ENCODE results near the gene ZNF544. TPM values are rescaled to one million over a fixed set of nuclear protein-coding genes. Genes with fewer than 3 reads are reported as not detected.

Gene ZNF544
- total and polyA plus RNA-seq, 12 donors = 19.2 to 35.0 (median 23.0) TPM

GRCh38 chr19:58291943-58292342 is 63.2 kb downstream of the ZNF544 start:
- Histone ChIP-seq H3K36me3 (peaks cover 0 to 100% (median 81%) of the 10 kb centered on the region in 9 donors), H3K27ac (no peak overlapping the region), H3K9me3 (peaks cover 0 to 88% (median 16%) of the 10 kb centered on the region in 11 donors), H3K4me3 (no peak overlapping the region), H3K4me1 (no peaks in the 10 kb centered on the region), H3K27me3 (no peaks in the 10 kb centered on the region)
- DNase-seq (no peak), ATAC-seq (no peak)
- no peak for TF ChIP-seq CTCF (IDR thresholded peaks at IDR 0.05)
- WGBS, 2 donors = 93 to 96% methylated on average over 7 of the region's 7 CpGs
- intact Hi-C loops (cut with DNase I) = no loop called here

- intact Hi-C loops (cut with DNase I) = no loop called here
- Histone ChIP-seq H3K9me3 (peaks cover 0 to 96% (median 16%) of the 10 kb centered on the region in 11 donors), H3K4me1 (no peaks in the 10 kb centered on the region), H3K36me3 (peaks cover 0 to 97% (median 67%) of the 10 kb centered on the region in 9 donors), H3K27me3 (no peaks in the 10 kb centered on the region), H3K27ac (no peak overlapping the region), H3K4me3 (no peak overlapping the region)
- no peak for TF ChIP-seq CTCF (IDR thresholded peaks at IDR 0.05)
- 98% methylated on average over 22 of the region's 22 CpGs for WGBS, 2 donors
- ATAC-seq = peak in 1 of 8 donors; percentile 15
- DNase-seq = no peak
These were observed 66.1 kb downstream of the ZNF544 start for GRCh38 chr19:58294743-58295374.

GRCh38 chr19:58296104-58296503 is 67.4 kb downstream of the ZNF544 start:
- Histone ChIP-seq H3K4me3 (no peak overlapping the region), H3K9me3 (peaks cover 0 to 89% (median 16%) of the 10 kb centered on the region in 11 donors), H3K27ac (no peak overlapping the region), H3K36me3 (peaks cover 0 to 97% (median 62%) of the 10 kb centered on the region in 9 donors), H3K27me3 (no peaks in the 10 kb centered on the region), H3K4me1 (no peaks in the 10 kb centered on the region)
- intact Hi-C loops (cut with DNase I) = no loop called here
- TF ChIP-seq CTCF (IDR thresholded peaks at IDR 0.05) = no peak
- ATAC-seq (no peak), DNase-seq (no peak)
- 89 to 91% methylated on average over 7 of the region's 7 CpGs for WGBS, 2 donors

- no peak for TF ChIP-seq CTCF (IDR thresholded peaks at IDR 0.05)
- WGBS, 2 donors = 92 to 95% methylated on average over 7 of the region's 7 CpGs
These were observed 71.9 kb downstream of the ZNF544 start for GRCh38 chr19:58300620-58301019.

More at GRCh38 chr19:58300620-58301019, 71.9 kb downstream of the ZNF544 start:
- peaks cover 0 to 62% (median 25%) of the 10 kb centered on the region in 9 donors for H3K36me3 ChIP-seq
- H3K9me3 ChIP-seq = peaks cover 0 to 49% (median 0%) of the 10 kb centered on the region in 11 donors
- no peak overlapping the region for H3K27ac ChIP-seq
- H3K27me3 ChIP-seq = no peaks in the 10 kb centered on the region
- no peak overlapping the region for H3K4me3 ChIP-seq
- ATAC-seq (no peak), DNase-seq (no peak)
- H3K4me1 ChIP-seq = peaks cover 0 to 9% (median 3%) of the 10 kb centered on the region in 9 donors
- intact Hi-C loops (cut with DNase I) = loop anchor here in 3 of 10 donors (5.0 to 10.0 kb wide), 3 partner anchors 66 to 578 kb away; partner anchors contain the start of gene ZNF274 (in 1 of the 3)

Measured in heart right ventricle (tissue), 16 donors.